ENCODE results near the gene NOL3. TPM values are rescaled to one million over a fixed set of nuclear protein-coding genes. Genes with fewer than 3 reads are reported as not detected.

The NOL3 gene
- total and polyA plus RNA-seq, 2 of the 13 experiments (the other 11 are each of a cell fraction or from before 2014, with no cell fraction given): 5.7 to 20.5 TPM

- TF ChIP-seq ZGPAT (CRISPR knock-in tag; IDR thresholded peaks at IDR 0.05): peak; percentile 74
- TF ChIP-seq CERS6 (CRISPR knock-in tag; IDR thresholded peaks at IDR 0.05): peak; percentile 45; the same call in 1 of the 2 replicates
- TF ChIP-seq ZSCAN5A (CRISPR knock-in tag; IDR thresholded peaks at IDR 0.05; ENCODE audit: borderline replicate concordance): no peak
- TF ChIP-seq SALL2 (CRISPR knock-in tag; IDR thresholded peaks at IDR 0.05): peak; percentile 92
- no peak for TF ChIP-seq ZSCAN22 (CRISPR knock-in tag; IDR thresholded peaks at IDR 0.05)
- TF ChIP-seq GLI4 (CRISPR knock-in tag; IDR thresholded peaks at IDR 0.05; ENCODE audit: borderline replicate concordance): no peak
- TF ChIP-seq ZNF570 (CRISPR knock-in tag; IDR thresholded peaks at IDR 0.05; ENCODE audit: borderline replicate concordance): no peak
- TF ChIP-seq ZNF34 (CRISPR knock-in tag; IDR thresholded peaks at IDR 0.05; ENCODE audit: borderline replicate concordance): no peak
- peak; percentile 94 for TF ChIP-seq MYC (CRISPR knock-in tag; IDR thresholded peaks at IDR 0.05; ENCODE audit: borderline replicate concordance)
- TF ChIP-seq ETV6 (CRISPR knock-in tag; conservative IDR thresholded peaks at IDR 0.05): peak; percentile 98
- TF ChIP-seq RXRA (CRISPR knock-in tag; IDR thresholded peaks at IDR 0.05): peak; percentile 79; the same call in 1 of the 2 replicates
- peak; percentile 76 for TF ChIP-seq ZMYM3 (CRISPR knock-in tag; IDR thresholded peaks at IDR 0.05)
- peak; percentile 55; the same call in 1 of the 2 replicates for TF ChIP-seq ZBTB43 (CRISPR knock-in tag; conservative IDR thresholded peaks at IDR 0.05)
- TF ChIP-seq SALL1 (CRISPR knock-in tag; IDR thresholded peaks at IDR 0.05): peak; percentile 97
- 0 out of 2 replicates have a peak, but pooled peaks have one; percentile 27 for TF ChIP-seq ZFP41 (CRISPR knock-in tag; IDR thresholded peaks at IDR 0.05; ENCODE audit: borderline replicate concordance)
- TF ChIP-seq ETV5 (CRISPR knock-in tag; IDR thresholded peaks at IDR 0.05; ENCODE audit: borderline replicate concordance): peak; percentile 75
- peak; percentile 54; the same call in 1 of the 2 replicates for TF ChIP-seq ZNF546 (CRISPR knock-in tag; conservative IDR thresholded peaks at IDR 0.05)
- TF ChIP-seq DNMT3B (CRISPR knock-in tag; conservative IDR thresholded peaks at IDR 0.05): no peak
- TF ChIP-seq RBM39 (IDR thresholded peaks at IDR 0.05; ENCODE audit: low read depth, low read length, poor library complexity, severe bottlenecking): peak; percentile 48
- TF ChIP-seq ZBTB38 (CRISPR knock-in tag; IDR thresholded peaks at IDR 0.05): peak; percentile 66; the same call in 1 of the 2 replicates
- TF ChIP-seq ARID3A (IDR thresholded peaks at IDR 0.05; ENCODE audit: low read depth, low read length): 0 out of 2 replicates have a peak, but pooled peaks have one; percentile 24
- 0 out of 2 replicates have a peak, but pooled peaks have one; percentile 29 for TF ChIP-seq TEF (CRISPR knock-in tag; IDR thresholded peaks at IDR 0.05)
Measured at GRCh38 chr16:67184995-67185650, 14.8 kb downstream of the NOL3 start (continued).
